OCI-LY7 (cell line): ENCODE results near the gene RXFP1. TPM values are rescaled to one million over a fixed set of nuclear protein-coding genes. Genes with fewer than 3 reads are reported as not detected.
A peak's percentile ranks its signal among the peaks of the same experiment; 100 is the strongest.

ENCODE experiments used
- BruUV-seq: library from RNA; stranded (reverse); fragments of 400-500 nt; replicated peaks from 2 replicates; lab custom pipeline; 2021; lab: Mats Ljungman, UMichigan
- CTCF ChIA-PET: fragments of 300-600 bp; sonication (Branson Sonifier 250); formaldehyde crosslinking; loops from one replicate; lab custom pipeline; 2022; ENCODE audit warnings: antibody characterized with exemption; ENCODE audit not compliant: unreplicated experiment; lab: Charles Lee
- POLR2A ChIA-PET: fragments of 300-600 bp; sonication (Branson Sonifier 250); formaldehyde crosslinking; loops from one replicate; lab custom pipeline; 2022; ENCODE audit warnings: antibody characterized with exemption; lab: Charles Lee
- DNase-seq: peaks from one replicate; pipeline ENCODE4 v3.0.0-alpha.2; 2015; ENCODE audit warnings: low spot score
- H2AFZ ChIP-seq: fragments of 200-600 bp; sonication (generic), shearing (Covaris generic); 2 replicates; pipeline ENCODE4 v1.6.1; 2014; ENCODE audit warnings: mild to moderate bottlenecking, antibody characterized with exemption, low read length, moderate library complexity
- H3K27ac ChIP-seq: fragments of 200-600 bp; sonication (generic); 2 replicates; pipeline ENCODE4 v1.5.1; 2014; ENCODE audit warnings: mixed run types, low read depth, mild to moderate bottlenecking, moderate library complexity, low read length, inconsistent platforms; ENCODE audit not compliant: poor library complexity, severe bottlenecking
- H3K36me3 ChIP-seq: fragments of 200-600 bp; sonication (generic); 2 replicates; pipeline ENCODE4 v1.6.1; 2014; ENCODE audit warnings: mild to moderate bottlenecking, antibody characterized with exemption, low read length, moderate library complexity, mixed read lengths; ENCODE audit not compliant: insufficient read depth
- H3K4me1 ChIP-seq: fragments of 200-600 bp; sonication (generic); 2 replicates; pipeline ENCODE4 v1.5.1; 2014; ENCODE audit warnings: mild to moderate bottlenecking, low read length; ENCODE audit not compliant: insufficient read depth, poor library complexity, severe bottlenecking
- H3K4me2 ChIP-seq: fragments of 200-600 bp; sonication (generic); 2 replicates; pipeline ENCODE4 v1.6.1; 2014; ENCODE audit warnings: mild to moderate bottlenecking, low read length
- H3K4me3 ChIP-seq: fragments of 200-600 bp; sonication (generic); 2 replicates; pipeline ENCODE4 v1.5.1; 2014; ENCODE audit warnings: mild to moderate bottlenecking, low read depth, low read length; ENCODE audit not compliant: poor library complexity, severe bottlenecking
- H3K79me2 ChIP-seq: fragments of 200-600 bp; sonication (generic); 2 replicates; pipeline ENCODE4 v1.6.1; 2016; ENCODE audit warnings: low read depth, mild to moderate bottlenecking, low read length, moderate library complexity, mixed read lengths; ENCODE audit not compliant: insufficient read depth
- H3K9me2 ChIP-seq: fragments of 200-600 bp; sonication (generic); 2 replicates; pipeline ENCODE4 v1.6.1; 2016; ENCODE audit warnings: mild to moderate bottlenecking, low read length, mixed read lengths; ENCODE audit not compliant: insufficient read depth
- H3K9me3 ChIP-seq: fragments of 200-600 bp; sonication (generic); 2 replicates; pipeline ENCODE4 v1.6.1; 2014; ENCODE audit warnings: mild to moderate bottlenecking, mixed run types, low read length, mixed read lengths
- H4K20me1 ChIP-seq: fragments of 200-600 bp; sonication (generic); 2 replicates; pipeline ENCODE4 v1.6.1; 2014; ENCODE audit warnings: mild to moderate bottlenecking, antibody characterized with exemption, low read length, moderate library complexity, mixed read lengths; ENCODE audit not compliant: insufficient read depth
- EZH2phosphoT487 ChIP-seq: fragments of 200-600 bp; sonication (generic); IDR thresholded peaks from 2 replicates; pipeline ENCODE4 v1.6.1; 2018; ENCODE audit warnings: low read depth, borderline replicate concordance, mild to moderate bottlenecking, mixed run types, antibody characterized with exemption, low read length, moderate library complexity, mixed read lengths
- intact Hi-C: fragments of 100-400 bp; cut with micrococcal nuclease; formaldehyde crosslinking; loops from one replicate; pipeline ENCODE4 v1.10.0; 2022; ENCODE audit not compliant: unreplicated experiment
- total RNA-seq, 2 experiments: library from RNA; depleted of rRNA in 1 of 2; stranded (reverse); fragments of >200 nt in 1 of 2; shearing (Covaris generic) in 1 of 2; gene quantifications; 2 replicates each; pipeline ENCODE4 v1.2.3, GENCODE V29; 2014 to 2022
- TF ChIP-seq, protein P1 (sequence below): fragments of 200-600 bp; sonication (generic); conservative IDR thresholded peaks from 2 replicates; pipeline ENCODE4 v1.5.1; 2014; ENCODE audit warnings: mild to moderate bottlenecking, antibody characterized with exemption, low read length, moderate library complexity, mixed read lengths

RXFP1 gene
- total RNA-seq, 2 experiments from 2014 or later, result not detected

DNA sequence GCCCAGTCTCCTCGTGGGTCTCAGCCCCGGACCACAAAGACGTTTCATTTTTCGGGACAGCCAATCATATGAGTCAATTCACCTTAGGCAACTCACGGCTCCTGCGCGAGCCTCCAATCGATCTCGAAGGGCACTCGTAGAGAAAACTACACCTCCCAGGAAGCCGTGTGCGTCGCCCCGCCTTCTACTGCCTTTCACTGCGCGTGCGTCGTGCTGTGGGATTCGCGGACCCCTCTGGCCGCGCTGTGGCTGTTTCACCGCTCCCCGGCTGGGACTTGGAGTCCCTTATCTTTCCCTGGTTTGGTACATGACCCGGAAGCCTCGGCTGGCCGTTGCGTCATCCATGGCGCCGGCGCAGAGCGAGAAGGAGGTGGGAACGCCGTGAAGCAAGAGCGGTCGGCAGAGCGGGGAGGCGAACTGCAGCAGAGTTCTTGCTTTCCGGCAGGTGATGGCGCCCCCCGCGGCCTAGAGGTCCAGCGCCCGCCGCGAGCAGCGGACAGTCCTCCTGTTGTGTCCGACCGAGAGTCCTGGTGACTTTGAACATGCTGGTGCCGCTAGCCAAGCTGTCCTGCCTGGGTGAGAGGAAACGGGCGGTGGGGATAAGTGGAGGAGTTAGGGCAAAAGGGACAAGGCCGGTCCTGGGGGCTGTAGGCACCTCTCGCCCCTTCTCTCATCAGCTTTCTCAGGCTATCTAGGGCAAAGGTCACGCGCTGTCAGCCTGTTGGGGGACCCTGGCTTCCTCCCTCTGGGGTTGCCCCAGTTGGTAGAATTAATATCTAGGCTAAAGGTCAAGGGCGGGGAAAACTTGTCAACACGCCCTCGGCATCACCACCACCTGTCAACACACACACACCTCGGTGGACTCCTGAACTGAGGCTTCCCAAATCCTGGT lies 150.5 kb downstream of the RXFP1 start, which contains the start of gene ETFDH:
Gene ETFDH (plus strand): TSS at position 382 of the 892 bp plus-strand sequence. CDS start 161 bp downstream, at position 543.
- ChIA-PET CTCF (no interaction called here), POLR2A (no interaction called here)
- H3K36me3 ChIP-seq, result peaks cover 21% of the 10 kb centered on the region; the same call in 1 of the 2 replicates
- H3K27ac ChIP-seq, result peak within 1 kb of the TSS; percentile 78
- TSS peak; percentile 76 for BruUV-seq
- peak within 1 kb of the TSS; percentile 95 for H2AFZ ChIP-seq
- peak within 1 kb of the TSS; percentile 96 for H3K4me2 ChIP-seq
- peaks cover 7% of the 10 kb centered on the region for H3K4me1 ChIP-seq
- H3K4me3 ChIP-seq, result peak within 1 kb of the TSS; percentile 81
- H3K9me3 ChIP-seq, result no peaks in the 10 kb centered on the region
- H3K9me2 ChIP-seq, result no peaks in the 10 kb centered on the region
- peaks cover 16% of the 10 kb centered on the region for H4K20me1 ChIP-seq
- intact Hi-C loops, result loop anchor here (2.0 to 5.0 kb wide), 3 partner anchors 51 to 505 kb away; partner anchors contain the start of genes PPID and RAPGEF2
- peaks cover 58% of the 10 kb centered on the region for H3K79me2 ChIP-seq
- TF ChIP-seq, protein P1, sequence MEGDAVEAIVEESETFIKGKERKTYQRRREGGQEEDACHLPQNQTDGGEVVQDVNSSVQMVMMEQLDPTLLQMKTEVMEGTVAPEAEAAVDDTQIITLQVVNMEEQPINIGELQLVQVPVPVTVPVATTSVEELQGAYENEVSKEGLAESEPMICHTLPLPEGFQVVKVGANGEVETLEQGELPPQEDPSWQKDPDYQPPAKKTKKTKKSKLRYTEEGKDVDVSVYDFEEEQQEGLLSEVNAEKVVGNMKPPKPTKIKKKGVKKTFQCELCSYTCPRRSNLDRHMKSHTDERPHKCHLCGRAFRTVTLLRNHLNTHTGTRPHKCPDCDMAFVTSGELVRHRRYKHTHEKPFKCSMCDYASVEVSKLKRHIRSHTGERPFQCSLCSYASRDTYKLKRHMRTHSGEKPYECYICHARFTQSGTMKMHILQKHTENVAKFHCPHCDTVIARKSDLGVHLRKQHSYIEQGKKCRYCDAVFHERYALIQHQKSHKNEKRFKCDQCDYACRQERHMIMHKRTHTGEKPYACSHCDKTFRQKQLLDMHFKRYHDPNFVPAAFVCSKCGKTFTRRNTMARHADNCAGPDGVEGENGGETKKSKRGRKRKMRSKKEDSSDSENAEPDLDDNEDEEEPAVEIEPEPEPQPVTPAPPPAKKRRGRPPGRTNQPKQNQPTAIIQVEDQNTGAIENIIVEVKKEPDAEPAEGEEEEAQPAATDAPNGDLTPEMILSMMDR, result peak; percentile 82
- TF ChIP-seq EZH2phosphoT487, result no peak
- peak; percentile 98 for DNase-seq

- CTCF ChIA-PET, result no interaction called here
Measured at GRCh38 chr4:158673633-158674032, 152.0 kb downstream of the RXFP1 start.

More at GRCh38 chr4:158673633-158674032, 152.0 kb downstream of the RXFP1 start:
- POLR2A ChIA-PET, result no interaction called here
- Histone ChIP-seq H3K9me2 (no peaks in the 10 kb centered on the region), H3K4me3 (no peak overlapping the region), H3K4me1 (peaks cover 7% of the 10 kb centered on the region), H4K20me1 (peaks cover 15% of the 10 kb centered on the region), H3K9me3 (no peaks in the 10 kb centered on the region), H3K4me2 (peak overlapping the region; percentile 96; the same call in 1 of the 2 replicates), H3K27ac (no peak overlapping the region), H3K36me3 (peaks cover 9% of the 10 kb centered on the region; the same call in 1 of the 2 replicates), H3K79me2 (peaks cover 44% of the 10 kb centered on the region), H2AFZ (no peak overlapping the region)
- DNase-seq, result no peak
- intact Hi-C loops, result loop anchor here (2.0 to 5.0 kb wide), 3 partner anchors 49 to 504 kb away; partner anchors contain the start of genes PPID and RAPGEF2
- BruUV-seq, result no TSS peak
- no peak for TF ChIP-seq EZH2phosphoT487
- TF ChIP-seq, protein P1, result no peak
